Activated CD4-positive, alpha-beta T cell treated with anti-CD3 and anti-CD28 coated beads, Interleukin-2, amount 10 ng/mL, durations not matched to agents 7 days and 5 days (primary cell): ENCODE measurements around the gene EIF4E1B. TPM values are rescaled to one million over a fixed set of nuclear protein-coding genes. Genes with fewer than 3 reads are reported as not detected.

Experiments
- CTCF ChIA-PET: fragments of 350-600 bp; sonication (Branson Sonifier 250); formaldehyde crosslinking; loops from one replicate; lab custom pipeline; 2021; ENCODE audit warnings: antibody characterized with exemption; lab: Charles Lee
- POLR2A ChIA-PET: fragments of 350-600 bp; sonication (Branson Sonifier 250); formaldehyde crosslinking; loops from one replicate; lab custom pipeline; 2021; ENCODE audit warnings: antibody characterized with exemption; lab: Charles Lee
- DNase-seq: peaks from one replicate; pipeline ENCODE4 v3.0.0-alpha.2; 2020
- H3K27ac Mint-ChIP-seq: one replicate; pipeline ENCODE4 v1.8.0; 2021; ENCODE audit warnings: mild to moderate bottlenecking, moderate library complexity, mixed read lengths
- H3K27me3 Mint-ChIP-seq: one replicate; pipeline ENCODE4 v1.8.0; 2021; ENCODE audit warnings: mixed read lengths
- H3K36me3 Mint-ChIP-seq: one replicate; pipeline ENCODE4 v1.8.0; 2021; ENCODE audit warnings: low read depth, mixed read lengths
- H3K4me1 Mint-ChIP-seq: one replicate; pipeline ENCODE4 v1.8.0; 2021; ENCODE audit warnings: mixed read lengths
- H3K4me3 Mint-ChIP-seq: one replicate; pipeline ENCODE4 v1.8.0; 2021; ENCODE audit warnings: mild to moderate bottlenecking, moderate library complexity, mixed read lengths
- H3K9me3 Mint-ChIP-seq: one replicate; pipeline ENCODE4 v1.8.0; 2021; ENCODE audit warnings: mixed read lengths
- microRNA-seq: library from miRNA; unstranded; fragments of <30 nt; microRNA quantifications from one replicate; pipeline ENCODE4 v1.2.0, GENCODE V29; 2021; ENCODE audit warnings: borderline microRNAs expressed, borderline replicate concordance
- total RNA-seq, 2 experiments: library from RNA; stranded (reverse); gene quantifications; one replicate each; pipeline ENCODE4 v1.2.3, GENCODE V29; 2021

EIF4E1B gene
- total RNA-seq, 2 experiments from 2014 or later = not detected

DNA sequence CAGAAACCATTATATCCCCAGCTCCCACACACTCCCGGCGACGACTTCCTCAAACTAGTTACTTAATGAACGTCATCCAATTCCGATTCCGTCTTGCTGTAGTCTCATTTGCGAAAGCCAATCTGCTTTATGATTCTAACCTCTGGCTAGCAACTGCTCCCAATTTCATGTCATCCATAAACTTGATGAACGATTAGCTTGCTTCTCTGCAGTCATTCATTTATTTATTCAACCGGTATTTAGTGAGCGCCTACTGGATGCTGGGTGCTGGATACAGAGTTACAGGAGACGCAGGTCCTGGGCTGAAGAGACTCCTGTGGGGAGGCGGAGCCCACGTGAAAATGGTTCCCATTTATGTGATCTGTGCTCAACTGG, 63.0 kb downstream of the EIF4E1B start:
- no peak overlapping the region for H3K4me3 Mint-ChIP-seq
- H3K4me1 Mint-ChIP-seq = no peaks in the 10 kb centered on the region
- CTCF ChIA-PET = interaction anchor here (0.8 to 1.3 kb wide), 3 partner anchors 10 to 33 kb away, joined by 3 read pairs; no protein-coding TSS in a partner anchor
- POLR2A ChIA-PET = no interaction called here
- no peak overlapping the region for H3K27ac Mint-ChIP-seq
- H3K9me3 Mint-ChIP-seq = no peaks in the 10 kb centered on the region
- no peak for DNase-seq
- H3K36me3 Mint-ChIP-seq = no peaks in the 10 kb centered on the region
- H3K27me3 Mint-ChIP-seq = peaks cover 45% of the 10 kb centered on the region

DNA sequence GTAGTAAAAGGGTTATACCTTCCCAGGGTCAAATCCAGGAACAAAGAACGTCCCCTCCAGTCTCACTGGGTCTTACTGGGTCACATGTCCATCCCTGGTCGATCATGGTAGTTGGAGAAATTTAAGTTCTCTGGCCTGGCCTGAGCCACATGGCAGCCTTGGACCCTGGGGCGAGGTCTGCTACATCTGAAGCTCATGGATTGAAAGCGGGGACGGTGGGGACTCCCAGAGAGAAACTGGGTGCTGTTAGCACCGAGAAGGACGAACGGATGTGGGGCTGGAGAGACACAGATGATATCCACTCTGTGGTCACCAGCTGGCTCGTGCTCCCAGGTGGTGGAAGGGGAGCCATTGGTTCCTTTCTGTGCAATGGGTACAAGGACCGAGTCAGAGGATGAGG, 63.7 kb downstream of the EIF4E1B start:
- Mint-ChIP-seq H3K27me3 (peaks cover 47% of the 10 kb centered on the region), H3K27ac (no peak overlapping the region), H3K4me3 (no peak overlapping the region), H3K9me3 (no peaks in the 10 kb centered on the region), H3K4me1 (no peaks in the 10 kb centered on the region), H3K36me3 (no peaks in the 10 kb centered on the region)
- ChIA-PET CTCF (interaction anchor here (0.6 kb wide), 1 partner anchor 244 kb away, joined by 6 read pairs; no protein-coding TSS in a partner anchor), POLR2A (no interaction called here)
- no peak for DNase-seq

DNA sequence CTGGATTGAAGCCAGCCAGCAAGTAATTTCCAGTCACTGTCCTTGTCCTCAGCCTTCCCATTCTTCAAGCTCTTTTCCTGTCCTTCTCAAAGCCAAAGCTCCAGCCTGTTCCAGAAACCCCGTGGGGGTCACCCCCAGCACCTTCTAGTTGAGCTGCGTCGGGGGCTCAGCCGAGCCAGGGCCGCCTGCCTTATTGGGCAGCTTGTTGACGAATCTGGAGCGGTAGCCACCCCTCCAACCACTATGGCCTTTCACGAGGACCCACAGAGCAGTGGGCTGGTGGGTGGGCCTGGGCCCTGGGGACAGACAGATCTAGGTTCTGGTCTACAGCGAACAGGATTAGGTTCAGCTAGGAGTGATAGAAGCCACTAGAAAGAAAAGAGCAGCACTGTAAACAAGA, 64.2 kb downstream of the EIF4E1B start:
- no peak for DNase-seq
- Mint-ChIP-seq H3K4me3 (no peak overlapping the region), H3K9me3 (no peaks in the 10 kb centered on the region), H3K36me3 (no peaks in the 10 kb centered on the region), H3K4me1 (no peaks in the 10 kb centered on the region), H3K27ac (no peak overlapping the region), H3K27me3 (peaks cover 46% of the 10 kb centered on the region)
- ChIA-PET CTCF (interaction anchor here (0.6 to 0.8 kb wide), 2 partner anchors 51 to 244 kb away, joined by 3 to 6 read pairs; no protein-coding TSS in a partner anchor), POLR2A (no interaction called here)

DNA sequence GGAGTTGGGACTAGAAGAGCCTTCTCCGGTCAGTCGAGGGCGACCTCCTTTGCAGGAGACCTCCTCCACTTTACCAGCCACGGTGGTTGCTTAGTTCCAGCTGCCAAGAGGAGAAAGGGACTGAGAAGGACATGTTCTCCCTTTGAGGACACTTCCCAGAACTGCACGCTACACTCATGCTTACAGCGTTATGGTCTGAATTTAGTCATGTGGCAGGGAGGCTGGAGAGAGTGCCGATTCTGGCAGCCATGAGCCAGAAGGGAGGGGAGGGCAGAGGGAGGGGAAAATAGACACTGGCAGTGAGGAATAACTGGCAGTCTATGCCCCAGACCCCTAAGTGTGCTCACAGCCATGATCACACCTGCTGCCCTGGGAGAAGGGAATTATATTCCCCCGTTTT, 64.6 kb downstream of the EIF4E1B start:
- Mint-ChIP-seq H3K4me3 (no peak overlapping the region), H3K4me1 (no peaks in the 10 kb centered on the region), H3K27me3 (peaks cover 43% of the 10 kb centered on the region), H3K9me3 (no peaks in the 10 kb centered on the region), H3K27ac (no peak overlapping the region), H3K36me3 (no peaks in the 10 kb centered on the region)
- DNase-seq = no peak
- ChIA-PET POLR2A (no interaction called here), CTCF (interaction anchor here (0.8 kb wide), 1 partner anchor 51 kb away, joined by 3 read pairs; no protein-coding TSS in a partner anchor)

Small RNA genes within 50 kb of the gene (microRNA-seq; reads per million reads assigned to microRNA genes)
- gene MIR4281 = not detected

Other genes starting within 250 kb of the EIF4E1B start
- 10 to 100 TPM; 29.1 to 34.0 TPM for gene NOP16, start 242.1 kb upstream of the EIF4E1B start, total RNA-seq
- gene HIGD2A, start 241.9 kb upstream of the EIF4E1B start, total RNA-seq = 100 to 1,000 TPM; 143 to 150 TPM
- gene CLTB, start 214.1 kb upstream of the EIF4E1B start, total RNA-seq = 10 to 100 TPM; 53.8 to 65.8 TPM
- gene FAF2, start 182.3 kb upstream of the EIF4E1B start, total RNA-seq = 10 to 100 TPM; 32.3 to 41.0 TPM
- gene RNF44, start 93.3 kb upstream of the EIF4E1B start, total RNA-seq = 100 to 1,000 TPM; 137 TPM
- 1 to 10 TPM; 1.3 to 2.4 TPM for gene CDHR2, start 81.3 kb upstream of the EIF4E1B start, total RNA-seq
- gene GPRIN1, start 20.5 kb upstream of the EIF4E1B start, total RNA-seq = 1 to 10 TPM; 2.5 to 2.6 TPM
- not detected for gene SNCB, start 141 bp upstream of the EIF4E1B start, total RNA-seq
- gene TSPAN17, start 16.8 kb downstream of the EIF4E1B start, total RNA-seq = 10 to 100 TPM; 39.6 to 42.5 TPM
- not detected for gene UNC5A, start 179.9 kb downstream of the EIF4E1B start, total RNA-seq